Ectodermal cell (in vitro differentiated cells): ENCODE data around the gene TIGD7. TPM values are rescaled to one million over a fixed set of nuclear protein-coding genes. Genes with fewer than 3 reads are reported as not detected.

Source experiments
- H3K27ac ChIP-seq: 2 replicates; pipeline ENCODE4 v1.7.0; 2013; ENCODE audit warnings: mild to moderate bottlenecking, low read depth, low read length; ENCODE audit not compliant: insufficient read depth, poor library complexity, severe bottlenecking
- H3K27me3 ChIP-seq: 2 replicates; pipeline ENCODE4 v1.7.0; 2013; ENCODE audit warnings: mild to moderate bottlenecking, low read length; ENCODE audit not compliant: insufficient read depth, control insufficient read depth, poor library complexity, severe bottlenecking
- H3K36me3 ChIP-seq: one replicate; pipeline ENCODE4 v1.7.0; 2013; ENCODE audit warnings: low read length; ENCODE audit not compliant: control insufficient read depth, insufficient read depth
- H3K4me1 ChIP-seq: one replicate; pipeline ENCODE4 v1.7.0; 2013; ENCODE audit warnings: low read length; ENCODE audit not compliant: control insufficient read depth, insufficient read depth
- H3K4me3 ChIP-seq: 2 replicates; pipeline ENCODE4 v1.7.0; 2013; ENCODE audit warnings: low read depth, low read length, control low read depth; ENCODE audit not compliant: insufficient read depth
- H3K9me3 ChIP-seq: 2 replicates; pipeline ENCODE4 v1.7.0; 2013; ENCODE audit warnings: mild to moderate bottlenecking, low read length, moderate library complexity; ENCODE audit not compliant: control insufficient read depth
- WGBS, 2 experiments: methylation state at CpG; one replicate each; pipeline ENCODE4 v1.1.7; 2013; ENCODE audit warnings: missing lambda C conversion rate in 2 of 2; 5-methylcytosine and 5-hydroxymethylcytosine counted together
- polyA plus RNA-seq, 4 experiments: library from polyadenylated mRNA; stranded (reverse); fragments of 50-300 nt; gene quantifications; one replicate each; pipeline ENCODE4 v1.2.3, GENCODE V29; 2013

The TIGD7 gene, protein sequence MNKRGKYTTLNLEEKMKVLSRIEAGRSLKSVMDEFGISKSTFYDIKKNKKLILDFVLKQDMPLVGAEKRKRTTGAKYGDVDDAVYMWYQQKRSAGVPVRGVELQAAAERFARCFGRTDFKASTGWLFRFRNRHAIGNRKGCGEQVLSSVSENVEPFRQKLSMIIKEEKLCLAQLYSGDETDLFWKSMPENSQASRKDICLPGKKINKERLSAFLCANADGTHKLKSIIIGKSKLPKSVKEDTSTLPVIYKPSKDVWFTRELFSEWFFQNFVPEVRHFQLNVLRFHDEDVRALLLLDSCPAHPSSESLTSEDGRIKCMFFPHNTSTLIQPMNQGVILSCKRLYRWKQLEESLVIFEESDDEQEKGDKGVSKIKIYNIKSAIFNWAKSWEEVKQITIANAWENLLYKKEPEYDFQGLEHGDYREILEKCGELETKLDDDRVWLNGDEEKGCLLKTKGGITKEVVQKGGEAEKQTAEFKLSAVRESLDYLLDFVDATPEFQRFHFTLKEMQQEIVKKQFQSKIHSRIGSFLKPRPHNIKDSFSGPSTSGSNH
- polyA plus RNA-seq (2013, experiment 1 of 4) = 5.5 TPM
- polyA plus RNA-seq (2013, experiment 2 of 4) = 4.8 TPM
- polyA plus RNA-seq (2013, experiment 3 of 4) = 5.3 TPM
- polyA plus RNA-seq (2013, experiment 4 of 4) = 5.5 TPM

DNA sequence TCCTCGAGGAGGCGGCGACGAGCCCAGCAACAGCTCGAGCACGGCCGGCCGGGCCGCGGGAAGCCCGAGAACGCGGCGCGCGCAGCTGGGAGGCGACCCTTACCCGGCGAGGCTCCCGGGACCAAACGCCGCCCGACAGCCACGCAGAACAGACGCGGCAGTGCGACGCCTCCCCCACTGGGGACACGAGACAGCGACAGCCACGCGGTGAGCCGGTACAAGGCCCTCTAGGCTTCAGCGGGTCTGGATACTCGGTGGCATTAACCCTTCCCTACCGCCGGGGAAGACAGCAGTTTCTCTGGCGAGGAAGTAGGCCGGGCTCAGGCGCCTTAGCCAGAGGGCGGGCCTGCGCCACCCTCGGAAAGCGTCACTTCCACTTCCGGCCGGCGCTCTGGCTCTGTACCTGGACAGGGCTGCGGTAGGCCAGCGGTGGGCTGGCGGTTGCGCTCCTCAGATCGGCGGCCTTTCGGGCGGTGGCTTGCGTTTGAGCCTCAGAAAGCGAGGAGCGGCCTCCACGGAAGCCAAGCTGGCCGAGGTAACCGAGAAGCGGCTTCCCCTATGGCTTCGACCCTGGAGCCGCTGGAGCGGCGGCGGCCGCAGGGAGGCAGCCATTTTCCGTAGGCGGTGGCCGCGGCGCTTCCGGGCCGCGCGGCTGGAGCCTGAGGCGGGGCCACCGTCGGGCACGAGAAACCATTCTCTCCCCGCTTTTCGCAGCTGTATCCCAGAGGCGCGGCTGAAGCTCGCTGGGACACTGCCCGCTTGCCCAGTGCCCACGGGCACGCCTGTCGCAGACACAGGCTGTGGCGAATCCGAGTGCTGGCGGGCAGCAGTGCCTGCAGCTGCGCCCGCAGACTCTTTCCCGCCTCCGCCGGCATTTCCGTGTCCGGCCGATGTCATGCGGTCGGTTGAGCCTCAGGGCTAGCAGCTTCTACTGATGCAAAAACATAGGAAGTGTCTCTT is at the start of gene TIGD7, which contains the start of gene ZNF75A:
TSS of gene TIGD7 (minus strand) at position 322 of the 960 bp plus-strand sequence. CDS start 4,816 bp downstream, outside the sequence.
TSS of gene ZNF75A (plus strand) at position 389 of the 960 bp plus-strand sequence. CDS start 2,932 bp downstream, outside the sequence.
- 3 to 4% methylated on average over 103 of the region's 103 CpGs for WGBS, 2 experiments
- Histone ChIP-seq H3K4me1 (peaks cover 2% of the 10 kb centered on the region), H3K27ac (peak within 1 kb of the TSS; percentile 45), H3K36me3 (peaks cover 32% of the 10 kb centered on the region), H3K9me3 (peaks cover 12% of the 10 kb centered on the region), H3K4me3 (peak within 1 kb of the TSS; percentile 54), H3K27me3 (peaks cover 7% of the 10 kb centered on the region)

DNA sequence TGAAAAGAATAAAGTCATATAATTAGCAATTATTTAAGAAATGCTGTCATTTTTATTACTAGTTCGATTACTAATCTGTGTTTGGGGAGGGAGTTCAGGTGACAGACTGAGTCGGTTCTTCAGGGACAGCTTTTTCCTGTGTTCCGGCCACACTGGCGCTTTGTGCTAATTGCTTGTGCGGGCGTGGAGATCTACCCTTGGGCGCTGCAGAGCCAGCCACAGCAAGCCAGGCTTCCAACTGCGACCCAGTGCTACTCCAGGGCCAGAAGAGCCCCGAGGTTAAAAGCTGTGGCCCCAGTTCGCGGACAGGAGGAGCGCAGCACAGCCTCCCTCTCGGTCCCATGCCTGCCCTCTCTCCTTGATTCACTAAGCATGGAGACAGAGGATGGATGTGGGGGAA is 43.9 kb upstream of the TIGD7 start:
- no peaks in the 10 kb centered on the region for H3K4me1 ChIP-seq
- 77 to 79% methylated on average over 12 to 13 of the region's 13 CpGs for WGBS, 2 experiments
- no peak overlapping the region for H3K27ac ChIP-seq
- H3K9me3 ChIP-seq = no peaks in the 10 kb centered on the region
- no peaks in the 10 kb centered on the region for H3K27me3 ChIP-seq
- no peak overlapping the region for H3K4me3 ChIP-seq
- no peaks in the 10 kb centered on the region for H3K36me3 ChIP-seq

DNA sequence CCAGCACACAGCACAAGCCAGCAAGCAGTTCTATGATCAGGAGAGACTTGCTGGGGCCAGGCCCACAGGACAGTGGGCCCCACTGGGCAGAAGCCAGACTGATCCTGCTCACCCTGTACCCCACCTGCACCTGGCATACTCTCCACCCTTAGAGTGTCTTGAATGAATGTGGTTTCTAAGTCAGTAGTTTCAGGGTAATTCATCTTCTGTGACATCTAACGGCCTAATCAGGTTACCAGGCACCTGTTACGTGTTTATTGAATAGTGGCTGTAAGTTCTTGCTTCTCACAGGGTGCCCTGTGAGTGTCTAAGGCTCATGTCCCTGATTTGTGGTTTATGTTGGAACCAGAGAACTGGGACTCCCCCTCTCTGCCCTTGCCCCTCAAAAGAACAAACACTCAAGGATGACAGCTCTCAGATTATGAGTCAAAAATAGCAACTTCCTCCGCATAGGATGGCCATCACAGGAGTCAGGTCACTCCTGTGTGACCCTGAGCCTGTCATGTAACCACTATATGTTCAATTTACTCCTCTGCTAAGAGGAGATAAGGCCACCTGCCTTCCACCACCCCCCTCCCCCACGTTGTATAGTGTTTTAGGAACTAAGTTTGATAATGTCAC is 43.4 kb upstream of the TIGD7 start:
- no peaks in the 10 kb centered on the region for H3K9me3 ChIP-seq
- no peak overlapping the region for H3K4me3 ChIP-seq
- H3K36me3 ChIP-seq = no peaks in the 10 kb centered on the region
- 85 to 89% methylated on average over 3 of the region's 4 CpGs for WGBS, 2 experiments
- H3K27ac ChIP-seq = no peak overlapping the region
- H3K4me1 ChIP-seq = no peaks in the 10 kb centered on the region
- no peaks in the 10 kb centered on the region for H3K27me3 ChIP-seq

DNA sequence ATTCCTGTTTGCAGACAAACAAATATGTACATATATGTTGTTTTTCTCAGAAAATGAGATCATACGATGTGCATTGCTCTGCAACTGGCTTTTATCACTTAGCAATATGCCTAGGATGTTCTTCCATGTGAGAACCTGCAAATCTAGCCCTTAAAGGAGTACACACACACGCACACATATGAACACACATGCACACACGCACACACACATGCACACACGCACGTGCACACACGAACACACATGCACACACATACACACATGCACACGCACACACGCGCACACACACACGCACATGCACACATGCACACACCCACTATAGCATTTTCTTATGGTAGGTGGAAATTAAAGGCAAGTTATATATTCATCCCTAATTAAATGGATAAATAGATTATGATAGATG is 42.4 kb upstream of the TIGD7 start:
- no peaks in the 10 kb centered on the region for H3K9me3 ChIP-seq
- H3K4me1 ChIP-seq = no peaks in the 10 kb centered on the region
- WGBS, 2 experiments = 76 to 84% methylated on average over 6 of the region's 10 CpGs
- H3K27me3 ChIP-seq = no peaks in the 10 kb centered on the region
- H3K27ac ChIP-seq = no peak overlapping the region
- no peaks in the 10 kb centered on the region for H3K36me3 ChIP-seq
- no peak overlapping the region for H3K4me3 ChIP-seq

DNA sequence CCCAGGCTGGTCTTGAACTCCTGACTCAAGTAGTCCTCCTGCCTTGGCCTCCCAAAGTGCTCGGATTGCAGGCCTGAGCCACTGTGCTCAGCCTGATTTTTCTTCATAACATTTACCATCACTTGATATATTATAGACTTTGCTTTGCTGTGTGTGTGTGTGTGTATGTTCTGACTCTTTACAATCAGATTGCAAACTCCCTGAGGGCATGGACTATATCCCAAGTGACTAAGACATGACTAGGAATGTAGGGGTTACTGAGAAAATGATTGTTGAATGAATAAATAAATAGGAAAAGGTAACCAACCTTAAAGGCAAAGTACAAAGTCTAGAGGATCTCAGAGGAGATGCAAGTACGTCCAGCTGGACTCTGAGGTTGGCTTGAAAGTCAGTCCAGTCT is 40.8 kb upstream of the TIGD7 start:
- Histone ChIP-seq H3K4me3 (no peak overlapping the region), H3K27ac (no peak overlapping the region), H3K27me3 (no peaks in the 10 kb centered on the region), H3K36me3 (no peaks in the 10 kb centered on the region), H3K9me3 (no peaks in the 10 kb centered on the region), H3K4me1 (no peaks in the 10 kb centered on the region)
- 66 to 70% methylated on average over 2 of the region's 2 CpGs for WGBS, 2 experiments

DNA sequence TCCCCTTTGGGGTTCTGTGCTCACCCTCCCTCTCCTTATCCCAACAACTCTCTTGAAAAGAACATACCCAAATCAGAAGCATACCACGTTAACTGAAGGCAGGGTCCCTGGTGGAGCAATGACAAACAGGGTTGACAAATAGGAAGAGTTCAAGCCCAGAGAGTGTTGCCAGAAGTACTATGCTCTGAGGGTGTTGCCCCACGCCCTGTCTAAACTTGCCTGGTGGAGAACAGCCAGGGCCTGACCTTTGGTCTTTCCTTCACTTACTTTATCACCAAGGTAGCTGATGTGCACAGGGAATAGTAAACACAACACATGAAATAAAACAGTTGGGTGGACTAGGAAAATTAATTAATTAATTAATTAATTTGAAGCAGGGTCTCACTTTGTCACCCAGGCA is 23.4 kb upstream of the TIGD7 start:
- no peaks in the 10 kb centered on the region for H3K36me3 ChIP-seq
- H3K27me3 ChIP-seq = no peaks in the 10 kb centered on the region
- WGBS, 2 experiments = 62 to 68% methylated on average over 2 of the region's 2 CpGs
- no peak overlapping the region for H3K4me3 ChIP-seq
- no peaks in the 10 kb centered on the region for H3K9me3 ChIP-seq
- H3K27ac ChIP-seq = no peak overlapping the region
- H3K4me1 ChIP-seq = no peaks in the 10 kb centered on the region

DNA sequence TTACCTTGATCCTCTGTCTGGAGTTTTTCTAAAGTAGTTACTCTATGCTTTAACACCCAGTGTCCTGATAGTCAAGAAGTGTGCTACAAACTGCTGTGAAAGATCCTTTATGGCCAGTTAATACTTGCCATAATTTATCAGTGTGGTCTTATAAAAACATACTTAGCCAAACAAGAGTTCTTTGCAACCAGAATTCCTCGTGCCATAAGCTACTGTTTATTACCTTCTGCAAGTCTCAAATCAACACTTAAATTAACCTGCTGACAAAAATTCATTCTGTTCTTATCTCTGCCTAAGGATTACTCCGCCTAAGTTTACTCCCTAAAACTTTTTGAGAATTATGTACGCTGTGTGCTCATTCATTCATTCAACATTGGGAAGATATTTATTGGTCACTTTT is 22.9 kb upstream of the TIGD7 start:
- H3K36me3 ChIP-seq = no peaks in the 10 kb centered on the region
- 71 to 83% methylated on average over 2 to 3 of the region's 3 CpGs for WGBS, 2 experiments
- H3K4me1 ChIP-seq = no peaks in the 10 kb centered on the region
- H3K9me3 ChIP-seq = no peaks in the 10 kb centered on the region
- H3K27ac ChIP-seq = no peak overlapping the region
- no peak overlapping the region for H3K4me3 ChIP-seq
- no peaks in the 10 kb centered on the region for H3K27me3 ChIP-seq

DNA sequence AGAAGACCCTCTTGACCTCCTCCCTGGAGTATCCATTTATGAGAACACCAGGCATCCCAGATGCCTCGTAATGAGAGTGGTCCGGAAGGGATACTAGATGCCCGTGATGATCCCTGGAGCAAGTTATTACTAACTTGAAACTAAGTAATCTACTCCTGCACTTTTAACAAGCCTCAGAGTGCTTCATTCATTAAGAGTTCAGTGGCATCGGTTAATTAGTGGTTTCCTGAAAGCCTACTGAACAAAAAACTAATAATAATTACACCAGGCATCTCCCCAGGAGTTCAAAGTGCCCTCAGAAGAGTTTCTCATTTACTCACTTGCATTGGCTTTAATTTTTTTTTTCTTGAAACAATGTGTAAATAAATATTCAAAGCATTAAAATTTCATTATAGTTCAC is 22.3 kb upstream of the TIGD7 start:
- no peak overlapping the region for H3K27ac ChIP-seq
- whole genome bisulfite sequencing, 2 experiments = 83 to 85% methylated on average over 4 of the region's 4 CpGs
- H3K4me1 ChIP-seq = no peaks in the 10 kb centered on the region
- H3K36me3 ChIP-seq = no peaks in the 10 kb centered on the region
- no peaks in the 10 kb centered on the region for H3K27me3 ChIP-seq
- no peak overlapping the region for H3K4me3 ChIP-seq
- no peaks in the 10 kb centered on the region for H3K9me3 ChIP-seq

DNA sequence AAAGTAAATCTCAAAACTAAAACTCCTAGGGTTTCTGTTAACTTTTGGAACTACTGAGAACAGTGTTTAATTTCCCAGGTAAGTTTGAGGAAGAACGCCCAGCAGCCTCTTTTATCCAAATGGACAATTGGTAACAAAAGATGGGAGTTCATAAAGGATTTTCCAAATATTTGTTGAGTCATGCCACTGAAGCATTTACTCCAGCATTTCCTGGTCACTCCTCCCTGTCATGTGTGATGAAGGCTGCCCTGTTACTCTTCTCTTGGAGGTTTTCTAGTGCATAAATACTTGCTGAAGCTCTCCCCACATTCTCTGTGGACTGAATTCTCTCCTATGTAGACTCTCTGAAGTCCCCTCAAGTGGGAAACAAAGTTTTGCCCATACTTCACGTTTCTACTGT is 16.6 kb upstream of the TIGD7 start:
- Histone ChIP-seq H3K36me3 (peaks cover 14% of the 10 kb centered on the region), H3K27me3 (no peaks in the 10 kb centered on the region), H3K9me3 (peaks cover 17% of the 10 kb centered on the region), H3K4me1 (no peaks in the 10 kb centered on the region), H3K4me3 (no peak overlapping the region), H3K27ac (no peak overlapping the region)
- WGBS, 2 experiments = 62 to 65% methylated on average over 2 of the region's 2 CpGs
